ENCODE results near the gene TBCA.
"Not testable (repeated sequence)": the region's sequence is repeated elsewhere in the genome, so short reads cannot be mapped to it uniquely, and the experiment has no call there.

Gene TBCA

GRCh38 chr5:77772729-77773128 is 3.4 kb downstream of the TBCA start:
- DNase-seq, result no peak

DNA sequence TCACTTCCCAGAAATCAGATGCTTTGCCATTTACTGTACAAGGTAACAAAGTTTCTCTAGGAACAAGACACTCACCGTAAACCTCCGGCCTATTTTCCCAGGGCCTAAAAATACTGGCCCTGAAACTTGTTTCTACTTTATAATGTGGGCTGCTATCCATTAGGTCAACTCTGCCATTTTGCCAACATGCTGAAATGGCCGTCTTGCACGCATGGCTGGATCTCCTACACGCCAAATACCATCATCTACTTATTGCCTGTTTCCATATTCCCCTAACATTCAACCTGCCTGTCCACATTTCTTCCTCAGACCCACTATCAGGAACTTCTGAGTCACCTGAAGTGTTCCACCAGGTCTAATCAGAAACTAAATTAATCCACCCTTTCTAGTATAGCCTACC is 4.7 kb downstream of the TBCA start:
- DNase-seq, result no peak

GRCh38 chr5:77770293-77771005 is 5.7 kb downstream of the TBCA start:
- no peak for DNase-seq

DNA sequence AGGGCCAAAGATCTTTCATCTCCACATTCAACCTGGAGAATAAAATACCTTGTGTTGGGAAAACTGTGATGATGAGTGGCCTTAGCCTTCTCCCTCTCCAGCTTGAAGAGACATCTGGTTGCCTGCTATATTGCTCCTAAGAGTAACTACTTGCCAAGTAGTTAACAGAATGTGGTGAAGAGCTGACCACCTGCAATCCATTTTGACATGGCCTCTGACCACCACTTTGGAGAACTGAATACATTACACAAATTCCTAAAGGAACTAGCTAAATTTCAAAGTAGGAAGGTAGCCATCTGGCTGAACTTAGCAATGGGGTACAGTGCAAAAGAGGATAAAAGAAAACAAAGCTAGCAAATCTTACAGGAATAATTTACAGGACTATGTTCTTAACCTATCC is 7.2 kb downstream of the TBCA start:
- DNase-seq, result no peak

GRCh38 chr5:77767301-77767700 is 8.8 kb downstream of the TBCA start:
- no peak for DNase-seq

GRCh38 chr5:77761606-77762005 is 14.5 kb downstream of the TBCA start:
- no peak for DNase-seq

DNA sequence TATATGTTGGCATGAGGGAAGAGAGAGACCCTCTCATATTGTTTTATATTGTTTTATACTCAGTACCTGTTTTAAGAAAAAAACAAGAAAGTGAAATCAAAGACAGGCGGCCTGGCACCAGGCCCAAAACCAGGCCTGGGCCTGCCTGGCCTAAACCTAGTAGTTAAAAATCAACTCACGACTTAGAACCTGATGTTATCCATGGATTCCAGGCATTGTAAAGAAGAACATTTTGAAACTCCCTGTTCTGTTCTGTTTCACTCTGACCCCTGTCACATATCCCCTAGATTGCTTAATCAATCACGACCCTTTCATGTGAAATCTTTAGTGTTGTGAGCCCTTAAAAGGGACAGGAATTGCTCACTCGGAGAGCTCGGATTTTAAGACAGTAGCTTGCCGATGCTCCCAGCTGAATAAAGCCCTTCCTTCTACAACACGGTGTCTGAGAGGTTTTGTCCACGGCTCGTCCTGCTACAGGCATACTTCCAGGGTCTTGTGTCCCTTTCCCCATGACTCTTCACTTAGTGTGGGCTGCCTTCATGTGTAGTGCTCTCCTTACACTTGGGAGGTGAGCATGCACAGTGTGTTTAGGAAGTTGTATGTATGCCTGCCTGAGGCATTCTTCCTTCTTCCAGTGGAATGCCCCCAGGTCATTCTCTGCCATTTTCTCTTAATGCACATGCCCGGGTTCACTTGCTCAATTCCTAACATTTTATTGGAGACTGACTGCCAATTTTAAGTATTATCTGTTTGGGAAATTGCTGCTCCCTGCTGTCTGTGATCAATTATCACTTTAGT is 17.8 kb downstream of the TBCA start:
- no peak for DNase-seq

DNA sequence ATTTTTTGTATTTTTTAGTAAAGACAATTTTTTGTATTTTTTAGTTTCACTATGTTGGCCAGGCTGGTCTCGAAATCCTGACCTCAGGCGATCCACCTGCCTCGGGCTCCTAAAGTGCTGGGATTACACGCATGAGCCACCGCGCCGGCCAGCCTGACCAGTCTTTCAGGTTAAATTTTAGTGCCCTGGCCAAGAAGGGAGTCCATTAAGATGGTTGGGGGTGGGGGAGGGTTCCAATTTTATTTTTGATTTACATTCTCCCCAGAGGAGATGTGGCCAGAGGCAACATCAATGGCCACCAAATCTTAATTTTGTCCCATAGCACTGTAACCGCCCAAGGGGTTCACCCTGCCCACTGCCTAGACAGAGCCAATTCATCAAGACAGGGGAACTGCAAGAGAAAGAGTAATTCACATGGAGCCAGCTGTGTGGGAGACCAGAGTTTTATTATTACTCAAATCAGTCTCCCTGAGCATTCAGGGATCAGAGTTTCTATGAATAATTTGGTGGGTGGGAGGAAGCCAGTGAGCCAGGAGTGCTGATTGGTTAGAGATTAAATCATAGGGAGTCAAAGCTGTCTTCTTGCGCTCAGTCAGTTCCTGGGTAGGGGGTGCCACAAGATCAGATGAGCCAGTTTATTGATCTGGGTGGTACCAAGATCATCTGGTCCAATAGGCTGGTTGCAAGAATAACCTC is 24.7 kb downstream of the TBCA start:
- DNase-seq, result no peak

- DNase-seq, result not testable (repeated sequence)
Observed at GRCh38 chr5:77750928-77751327, 25.2 kb downstream of the TBCA start.

- no peak for DNase-seq
Observed at GRCh38 chr5:77748160-77748559, 28.0 kb downstream of the TBCA start.

- no peak for DNase-seq
Observed at GRCh38 chr5:77744116-77744515, 32.0 kb downstream of the TBCA start.

DNA sequence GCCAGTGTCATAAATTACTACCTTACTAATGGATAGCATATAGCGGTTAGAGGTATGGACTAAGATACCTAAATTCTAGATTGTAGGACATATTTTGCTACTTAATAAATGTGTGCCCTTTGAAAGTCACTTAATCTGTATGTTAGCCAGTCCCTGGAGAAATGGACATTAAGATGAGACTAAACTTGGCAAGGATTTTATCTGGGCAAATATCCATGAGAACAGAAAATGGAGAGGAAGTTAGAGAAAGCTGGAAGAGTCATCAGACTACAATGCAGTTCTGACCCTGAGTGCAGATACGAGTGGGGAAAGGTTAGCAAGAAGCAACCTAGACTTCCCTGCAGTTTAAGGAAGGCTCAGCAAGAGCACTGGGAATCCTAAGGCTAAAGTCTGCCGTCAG is 33.0 kb downstream of the TBCA start:
- peak; percentile 14 for DNase-seq

DNA sequence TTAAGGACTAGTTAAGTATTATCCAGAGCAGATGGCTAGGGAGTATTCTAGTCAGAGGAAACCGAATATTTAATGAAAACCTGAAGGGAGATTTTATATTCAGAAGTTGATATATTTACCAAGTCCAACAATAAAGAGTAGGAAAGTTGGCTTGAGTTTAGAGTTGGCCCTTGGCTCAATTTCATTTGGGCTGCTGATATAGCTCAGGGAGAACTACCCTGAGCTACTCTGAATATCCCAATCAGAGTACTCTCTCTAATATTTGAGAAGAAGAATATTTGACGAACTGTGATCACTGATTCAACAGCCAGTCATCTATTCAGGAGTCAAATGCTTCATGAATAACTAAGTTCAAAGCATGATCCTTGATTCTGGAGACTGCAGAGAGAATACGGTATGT is 34.5 kb downstream of the TBCA start:
- no peak for DNase-seq

- DNase-seq, result no peak
Observed at GRCh38 chr5:77734885-77735284, 41.3 kb downstream of the TBCA start.

GRCh38 chr5:77733130-77733529 is 43.0 kb downstream of the TBCA start:
- no peak for DNase-seq

DNA sequence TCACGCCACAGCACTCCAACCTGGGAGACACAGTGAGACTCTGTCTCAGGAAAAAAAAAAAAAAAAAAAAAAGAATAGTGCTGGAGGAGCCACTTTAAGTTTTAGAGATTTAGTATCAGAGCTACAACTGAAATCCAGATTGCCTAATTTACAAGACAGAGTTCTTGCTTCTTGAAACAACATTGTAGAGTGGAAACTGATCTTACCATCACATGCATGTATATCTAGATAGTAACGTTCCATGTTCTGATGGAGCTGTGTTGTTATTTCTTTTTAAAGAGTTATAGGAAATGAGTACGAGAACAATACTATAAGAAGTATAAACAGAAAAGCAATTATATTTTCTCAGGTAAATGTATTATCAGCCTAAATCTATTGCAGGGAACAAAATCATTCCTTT is 48.9 kb downstream of the TBCA start:
- no peak for DNase-seq

- DNase-seq, result no peak
Observed at GRCh38 chr5:77725616-77726015, 50.5 kb downstream of the TBCA start.

- DNase-seq, result no peak
Observed at GRCh38 chr5:77724934-77725333, 51.2 kb downstream of the TBCA start.

DNA sequence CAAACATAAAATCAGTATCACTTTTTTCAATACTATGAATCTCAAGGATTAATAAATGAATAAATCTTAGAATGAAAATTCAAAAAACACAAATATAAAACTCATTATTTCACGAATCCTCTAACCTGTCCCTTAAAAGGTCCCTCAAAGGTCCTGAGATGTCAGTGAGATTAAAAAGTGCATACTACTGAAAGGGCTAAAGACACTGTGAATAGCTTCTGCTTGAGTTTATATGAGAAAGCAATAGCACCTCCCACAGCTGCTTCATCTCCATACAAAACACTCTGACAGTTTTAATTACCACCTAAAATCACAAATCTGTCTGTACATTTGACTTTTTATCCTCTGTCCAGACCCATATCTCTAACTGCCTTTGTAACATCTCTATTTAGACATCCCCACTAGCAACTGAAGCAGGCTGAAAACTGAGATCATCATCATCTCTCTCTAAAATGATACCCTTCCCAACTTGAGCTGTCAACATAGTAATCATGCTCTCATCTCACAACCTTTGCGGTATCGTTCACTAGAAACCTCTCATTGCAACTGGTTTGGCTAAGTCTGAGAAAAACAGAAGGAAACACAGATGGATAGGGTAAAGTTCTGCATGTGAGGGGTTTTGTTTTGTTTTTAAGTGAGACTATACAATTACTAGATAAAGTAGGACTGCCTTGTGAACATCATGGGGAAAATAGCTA is 56.3 kb downstream of the TBCA start:
- no peak for DNase-seq

DNA sequence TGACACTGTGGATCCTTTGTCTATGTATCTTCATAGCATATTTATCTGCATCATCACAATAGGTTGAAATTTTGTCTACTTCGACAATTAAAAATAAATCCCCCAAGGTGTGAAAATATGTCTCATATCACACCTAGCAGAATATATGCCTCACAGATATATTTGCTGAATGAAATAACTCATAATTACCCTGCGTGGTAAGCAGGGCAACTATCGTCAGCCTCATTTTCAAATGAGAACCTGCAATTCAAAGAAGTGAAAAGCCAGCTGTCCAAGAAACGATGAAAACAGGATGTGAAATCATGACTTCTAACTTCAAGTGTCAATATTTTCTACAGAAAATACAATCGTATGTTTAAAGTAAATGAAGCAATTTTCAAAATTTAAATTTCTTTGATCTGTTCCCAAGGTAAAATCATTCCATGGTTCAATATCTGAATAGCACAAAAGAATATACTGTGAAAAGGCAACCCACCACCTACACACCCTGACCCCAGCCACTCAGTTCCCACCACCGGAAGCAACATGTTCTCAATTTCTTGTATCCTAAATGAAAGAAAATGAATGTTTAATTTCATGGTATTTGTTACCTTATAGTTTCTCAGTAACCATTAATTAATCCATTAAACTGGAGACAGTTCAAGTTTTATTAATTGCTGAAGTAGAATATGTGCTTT is 57.1 kb downstream of the TBCA start:
- DNase-seq, result no peak

DNA sequence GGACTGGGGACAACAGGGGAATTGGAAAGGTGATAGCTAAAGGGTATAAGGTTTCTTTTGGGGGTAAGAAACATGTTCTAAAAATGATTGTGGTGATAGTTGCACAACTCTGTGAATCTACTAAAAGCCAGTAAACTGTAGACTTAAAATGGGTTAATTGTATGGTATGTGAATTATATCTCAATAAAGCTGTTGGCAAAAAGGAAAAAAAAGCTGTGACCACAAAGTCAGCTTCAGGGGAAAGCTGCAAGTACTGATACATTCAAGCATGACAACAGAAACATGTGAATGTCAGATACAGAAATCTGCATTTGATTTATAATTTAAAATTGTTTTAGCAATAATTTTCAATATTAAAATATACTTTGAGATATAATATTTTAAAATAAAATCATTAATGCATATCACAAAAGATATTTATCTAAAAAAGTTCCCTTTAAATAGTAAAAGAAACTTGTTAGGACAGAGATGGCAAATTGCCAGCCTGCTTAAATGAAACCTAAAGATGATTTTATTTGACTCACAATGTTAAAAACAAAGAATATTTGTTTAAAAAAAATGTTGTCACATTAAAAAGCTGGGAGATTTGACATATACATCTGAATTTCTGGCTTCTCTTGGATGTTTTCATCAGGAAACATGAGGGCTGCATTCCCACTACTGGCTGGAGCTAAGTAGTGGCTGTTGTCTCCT is 66.0 kb downstream of the TBCA start:
- DNase-seq, result no peak

DNA sequence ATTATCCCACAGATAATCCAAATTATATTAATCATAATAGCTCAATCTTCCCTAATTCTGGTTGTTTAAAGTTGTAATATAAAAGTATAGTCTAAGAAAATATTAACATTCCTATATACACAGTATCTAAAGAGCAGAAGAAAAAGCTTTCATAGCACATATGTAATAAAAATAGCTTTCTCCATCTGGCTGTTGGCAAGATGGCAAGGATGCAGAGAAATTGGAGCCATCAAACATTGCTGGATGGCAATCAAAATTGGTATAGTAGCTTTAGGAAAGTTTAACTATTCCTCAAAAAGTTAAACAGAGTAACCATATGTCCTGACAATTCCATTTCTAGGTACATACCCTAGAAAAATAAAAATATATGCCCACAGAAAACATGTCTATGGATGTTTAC is 66.8 kb downstream of the TBCA start:
- no peak for DNase-seq

Measured in fibroblast of skin of scalp (primary cell).